NCI-H226 (cell line): ENCODE data around the gene GRAMD1B.

Source experiments
- DNase-seq: peaks from one replicate; pipeline ENCODE4 v3.0.0-alpha.2; 2015

The GRAMD1B gene

GRCh38 chr11:123409456-123410217 is 20.4 kb upstream of the GRAMD1B start:
- DNase-seq: no peak

GRCh38 chr11:123410218-123410549 is 19.9 kb upstream of the GRAMD1B start:
- no peak for DNase-seq

GRCh38 chr11:123413636-123414035 is 16.4 kb upstream of the GRAMD1B start:
- DNase-seq: no peak

GRCh38 chr11:123416566-123416965 is 13.5 kb upstream of the GRAMD1B start:
- DNase-seq: no peak

GRCh38 chr11:123418351-123419114 is 11.5 kb upstream of the GRAMD1B start:
- DNase-seq: no peak

GRCh38 chr11:123419731-123420452 is 10.2 kb upstream of the GRAMD1B start:
- DNase-seq: no peak

GRCh38 chr11:123421589-123421988 is 8.5 kb upstream of the GRAMD1B start:
- DNase-seq: no peak

- no peak for DNase-seq
These were observed 4.7 kb upstream of the GRAMD1B start for GRCh38 chr11:123425367-123425766.

- DNase-seq: no peak
These were observed 3.3 kb upstream of the GRAMD1B start for GRCh38 chr11:123426789-123427188.

GRCh38 chr11:123427405-123427804 is 2.7 kb upstream of the GRAMD1B start:
- DNase-seq: no peak

- no peak for DNase-seq
These were observed 1.9 kb upstream of the GRAMD1B start for GRCh38 chr11:123428116-123428715.

- no peak for DNase-seq
These were observed 733 bp upstream of the GRAMD1B start for GRCh38 chr11:123429336-123429735.

GRCh38 chr11:123430721-123431497 is 840 bp downstream of the GRAMD1B start:
- no peak for DNase-seq

- DNase-seq: no peak
These were observed 1.6 kb downstream of the GRAMD1B start for GRCh38 chr11:123431619-123432018.

GRCh38 chr11:123434262-123434661 is 4.2 kb downstream of the GRAMD1B start:
- peak; percentile 7 for DNase-seq

- DNase-seq: no peak
These were observed 4.8 kb downstream of the GRAMD1B start for GRCh38 chr11:123434911-123435310.

GRCh38 chr11:123437236-123437979 is 7.3 kb downstream of the GRAMD1B start:
- no peak for DNase-seq

- DNase-seq: peak; percentile 28
These were observed 8.1 kb downstream of the GRAMD1B start for GRCh38 chr11:123438131-123438627.

- no peak for DNase-seq
These were observed 9.5 kb downstream of the GRAMD1B start for GRCh38 chr11:123439616-123440015.

GRCh38 chr11:123441161-123441560 is 11.1 kb downstream of the GRAMD1B start:
- DNase-seq: no peak

GRCh38 chr11:123443851-123444623 is 14.0 kb downstream of the GRAMD1B start:
- no peak for DNase-seq
